ENCODE measurements around the gene TBCB.
"Not testable (repeated sequence)": the region's sequence is repeated elsewhere in the genome, so short reads cannot be mapped to it uniquely, and the experiment has no call there.

TBCB gene

DNA sequence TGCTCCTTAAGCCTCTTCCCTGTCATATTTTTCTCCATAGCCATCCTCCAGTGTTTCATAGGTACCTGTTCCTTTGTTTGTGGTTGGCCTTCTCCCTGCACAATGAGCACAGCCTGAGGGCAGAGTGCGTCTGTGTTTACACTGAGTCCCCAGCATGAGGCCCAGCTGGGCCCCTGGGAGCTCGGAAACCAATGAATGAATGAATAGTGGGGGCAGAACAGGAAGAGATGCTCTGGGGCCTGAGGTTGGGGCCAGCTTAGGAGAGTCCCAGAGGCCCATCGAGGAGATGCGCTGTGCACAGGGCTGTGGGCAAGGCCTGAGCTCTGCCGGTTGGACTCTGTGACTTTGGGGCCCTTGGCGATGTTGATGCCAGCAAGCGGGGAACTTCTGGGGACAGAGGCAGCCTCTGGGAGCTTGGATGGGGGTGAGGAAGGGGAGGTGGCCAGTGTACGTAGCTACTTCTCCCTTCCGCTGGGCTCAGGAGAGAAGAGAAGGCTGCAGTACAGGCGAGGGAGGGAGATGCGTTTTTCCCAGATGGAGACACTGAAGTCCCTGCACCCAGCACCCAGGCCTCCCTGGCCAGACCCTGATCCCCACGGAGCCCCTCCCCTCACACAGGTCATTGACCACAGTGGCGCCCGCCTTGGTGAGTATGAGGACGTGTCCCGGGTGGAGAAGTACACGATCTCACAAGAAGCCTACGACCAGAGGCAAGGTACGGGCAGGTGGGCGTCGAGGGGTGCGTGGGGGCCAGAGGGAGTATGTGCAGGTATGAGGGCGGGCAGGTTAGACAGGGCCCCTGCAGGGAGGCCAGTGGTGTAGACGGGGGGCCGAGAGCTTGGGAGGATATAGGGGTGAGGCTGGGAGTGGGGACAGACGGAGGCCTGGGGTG, 5.1 kb downstream of the TBCB start:
- H3K4me1 ChIP-seq (ENCODE audit: control insufficient read depth, insufficient read depth, low read length): peaks cover 9% of the 10 kb centered on the region
- H3K9me3 ChIP-seq (replicated peaks; ENCODE audit: low read length): no peaks in the 10 kb centered on the region
- no peaks in the 10 kb centered on the region for H3K27me3 ChIP-seq (ENCODE audit: control insufficient read depth, insufficient read depth, low read length)
- no peak overlapping the region for H3K4me2 ChIP-seq (ENCODE audit: low read length)
- H3K4me3 ChIP-seq (ENCODE audit: low read length): no peak overlapping the region
- peaks cover 48% of the 10 kb centered on the region for H3K36me3 ChIP-seq (ENCODE audit: insufficient read depth, low read length)
- no peak overlapping the region for H3K9ac ChIP-seq (ENCODE audit: low read depth, low read length)

GRCh38 chr19:36120984-36121358, 5.7 kb downstream of the TBCB start:
- no peak overlapping the region for H3K9ac ChIP-seq (ENCODE audit: low read depth, low read length)
- H3K9me3 ChIP-seq (replicated peaks; ENCODE audit: low read length): no peaks in the 10 kb centered on the region

GRCh38 chr19:36121486-36122124, 6.3 kb downstream of the TBCB start:
- Histone ChIP-seq H3K4me3 (ENCODE audit: low read length) (no peak overlapping the region), H3K36me3 (ENCODE audit: insufficient read depth, low read length) (peaks cover 52% of the 10 kb centered on the region), H3K27me3 (ENCODE audit: control insufficient read depth, insufficient read depth, low read length) (no peaks in the 10 kb centered on the region), H3K9ac (ENCODE audit: low read depth, low read length) (no peak overlapping the region), H3K9me3 (replicated peaks; ENCODE audit: low read length) (no peaks in the 10 kb centered on the region), H3K4me1 (ENCODE audit: control insufficient read depth, insufficient read depth, low read length) (peaks cover 2% of the 10 kb centered on the region), H3K4me2 (ENCODE audit: low read length) (no peak overlapping the region)

More at GRCh38 chr19:36120984-36121358, 5.7 kb downstream of the TBCB start:
- H3K27me3 ChIP-seq (ENCODE audit: control insufficient read depth, insufficient read depth, low read length): no peaks in the 10 kb centered on the region
- H3K4me2 ChIP-seq (ENCODE audit: low read length): no peak overlapping the region
- peaks cover 54% of the 10 kb centered on the region for H3K36me3 ChIP-seq (ENCODE audit: insufficient read depth, low read length)
- no peak overlapping the region for H3K4me3 ChIP-seq (ENCODE audit: low read length)
- peaks cover 8% of the 10 kb centered on the region for H3K4me1 ChIP-seq (ENCODE audit: control insufficient read depth, insufficient read depth, low read length)

DNA sequence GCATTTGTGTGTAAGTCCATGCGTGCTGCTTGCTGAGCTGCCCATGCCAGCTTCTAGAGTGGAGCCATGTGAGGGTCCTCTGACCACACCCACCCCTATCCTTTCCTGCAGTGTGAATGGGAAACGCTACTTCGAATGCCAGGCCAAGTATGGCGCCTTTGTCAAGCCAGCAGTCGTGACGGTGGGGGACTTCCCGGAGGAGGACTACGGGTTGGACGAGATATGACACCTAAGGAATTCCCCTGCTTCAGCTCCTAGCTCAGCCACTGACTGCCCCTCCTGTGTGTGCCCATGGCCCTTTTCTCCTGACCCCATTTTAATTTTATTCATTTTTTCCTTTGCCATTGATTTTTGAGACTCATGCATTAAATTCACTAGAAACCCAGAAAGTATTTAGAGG, 10.3 kb downstream of the TBCB start:
- no peak overlapping the region for H3K4me2 ChIP-seq (ENCODE audit: low read length)
- no peak overlapping the region for H3K9ac ChIP-seq (ENCODE audit: low read depth, low read length)
- peaks cover 12% of the 10 kb centered on the region for H3K4me1 ChIP-seq (ENCODE audit: control insufficient read depth, insufficient read depth, low read length)
- peaks cover 30% of the 10 kb centered on the region for H3K36me3 ChIP-seq (ENCODE audit: insufficient read depth, low read length)
- no peaks in the 10 kb centered on the region for H3K27me3 ChIP-seq (ENCODE audit: control insufficient read depth, insufficient read depth, low read length)
- H3K9me3 ChIP-seq (replicated peaks; ENCODE audit: low read length): no peaks in the 10 kb centered on the region
- H3K4me3 ChIP-seq (ENCODE audit: low read length): no peak overlapping the region

- peaks cover 17% of the 10 kb centered on the region for H3K36me3 ChIP-seq (ENCODE audit: insufficient read depth, low read length)
- peak overlapping the region; percentile 68 for H3K4me3 ChIP-seq (ENCODE audit: low read length)
- H3K27me3 ChIP-seq (ENCODE audit: control insufficient read depth, insufficient read depth, low read length): no peaks in the 10 kb centered on the region
- H3K9me3 ChIP-seq (replicated peaks; ENCODE audit: low read length): no peaks in the 10 kb centered on the region
- H3K9ac ChIP-seq (ENCODE audit: low read depth, low read length): peak overlapping the region; percentile 83
- peak overlapping the region; percentile 91 for H3K4me2 ChIP-seq (ENCODE audit: low read length)
- peaks cover 15% of the 10 kb centered on the region for H3K4me1 ChIP-seq (ENCODE audit: control insufficient read depth, insufficient read depth, low read length)
These were observed 13.1 kb downstream of the TBCB start for GRCh38 chr19:36128392-36128736.

DNA sequence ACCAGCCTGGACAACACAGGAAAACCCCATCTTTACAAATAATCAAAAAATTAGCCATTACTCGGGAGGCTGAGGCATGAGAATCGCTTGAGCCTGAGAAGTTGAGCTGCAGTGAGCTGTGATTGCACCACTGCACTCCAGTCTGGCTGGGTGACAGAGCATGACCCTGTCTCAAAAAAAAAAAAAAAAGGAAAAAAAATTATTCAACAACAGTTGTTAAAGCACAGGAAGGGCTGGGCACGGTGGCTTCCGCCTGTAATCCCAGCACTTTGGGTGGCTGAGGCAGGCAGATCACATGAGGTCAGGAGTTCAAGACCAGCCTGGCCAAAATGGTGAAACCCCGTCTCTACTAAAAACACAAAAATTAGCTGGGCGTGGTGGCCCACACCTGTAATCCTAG, 16.0 kb downstream of the TBCB start:
- not testable (repeated sequence) for H3K4me3 ChIP-seq (ENCODE audit: low read length); H3K36me3 ChIP-seq (ENCODE audit: insufficient read depth, low read length); H3K9me3 ChIP-seq (replicated peaks; ENCODE audit: low read length); H3K27me3 ChIP-seq (ENCODE audit: control insufficient read depth, insufficient read depth, low read length); H3K4me2 ChIP-seq (ENCODE audit: low read length); H3K9ac ChIP-seq (ENCODE audit: low read depth, low read length)
- H3K4me1 ChIP-seq (ENCODE audit: control insufficient read depth, insufficient read depth, low read length): peaks cover 20% of the 10 kb centered on the region

GRCh38 chr19:36134867-36135266, 19.6 kb downstream of the TBCB start:
- H3K9ac ChIP-seq (ENCODE audit: low read depth, low read length); H3K4me2 ChIP-seq (ENCODE audit: low read length); H3K4me3 ChIP-seq (ENCODE audit: low read length); H3K27me3 ChIP-seq (ENCODE audit: control insufficient read depth, insufficient read depth, low read length); H3K9me3 ChIP-seq (replicated peaks; ENCODE audit: low read length); H3K36me3 ChIP-seq (ENCODE audit: insufficient read depth, low read length): not testable (repeated sequence)
- H3K4me1 ChIP-seq (ENCODE audit: control insufficient read depth, insufficient read depth, low read length): peaks cover 28% of the 10 kb centered on the region

GRCh38 chr19:36136964-36137686, 21.9 kb downstream of the TBCB start:
- Histone ChIP-seq H3K27me3 (ENCODE audit: control insufficient read depth, insufficient read depth, low read length) (no peaks in the 10 kb centered on the region), H3K9me3 (replicated peaks; ENCODE audit: low read length) (no peaks in the 10 kb centered on the region), H3K4me1 (ENCODE audit: control insufficient read depth, insufficient read depth, low read length) (peaks cover 37% of the 10 kb centered on the region), H3K4me3 (ENCODE audit: low read length) (peak overlapping the region; percentile 48), H3K36me3 (ENCODE audit: insufficient read depth, low read length) (peaks cover 12% of the 10 kb centered on the region), H3K9ac (ENCODE audit: low read depth, low read length) (peak overlapping the region; percentile 66), H3K4me2 (ENCODE audit: low read length) (peak overlapping the region; percentile 80)

- H3K36me3 ChIP-seq (ENCODE audit: insufficient read depth, low read length): peaks cover 25% of the 10 kb centered on the region
- no peaks in the 10 kb centered on the region for H3K27me3 ChIP-seq (ENCODE audit: control insufficient read depth, insufficient read depth, low read length)
- peaks cover 33% of the 10 kb centered on the region for H3K4me1 ChIP-seq (ENCODE audit: control insufficient read depth, insufficient read depth, low read length)
- peak overlapping the region; percentile 100 for H3K4me3 ChIP-seq (ENCODE audit: low read length)
- H3K9me3 ChIP-seq (replicated peaks; ENCODE audit: low read length): no peaks in the 10 kb centered on the region
- H3K9ac ChIP-seq (ENCODE audit: low read depth, low read length): peak overlapping the region; percentile 100
- H3K4me2 ChIP-seq (ENCODE audit: low read length): peak overlapping the region; percentile 100
These were observed 23.8 kb downstream of the TBCB start for GRCh38 chr19:36139120-36139472.

DNA sequence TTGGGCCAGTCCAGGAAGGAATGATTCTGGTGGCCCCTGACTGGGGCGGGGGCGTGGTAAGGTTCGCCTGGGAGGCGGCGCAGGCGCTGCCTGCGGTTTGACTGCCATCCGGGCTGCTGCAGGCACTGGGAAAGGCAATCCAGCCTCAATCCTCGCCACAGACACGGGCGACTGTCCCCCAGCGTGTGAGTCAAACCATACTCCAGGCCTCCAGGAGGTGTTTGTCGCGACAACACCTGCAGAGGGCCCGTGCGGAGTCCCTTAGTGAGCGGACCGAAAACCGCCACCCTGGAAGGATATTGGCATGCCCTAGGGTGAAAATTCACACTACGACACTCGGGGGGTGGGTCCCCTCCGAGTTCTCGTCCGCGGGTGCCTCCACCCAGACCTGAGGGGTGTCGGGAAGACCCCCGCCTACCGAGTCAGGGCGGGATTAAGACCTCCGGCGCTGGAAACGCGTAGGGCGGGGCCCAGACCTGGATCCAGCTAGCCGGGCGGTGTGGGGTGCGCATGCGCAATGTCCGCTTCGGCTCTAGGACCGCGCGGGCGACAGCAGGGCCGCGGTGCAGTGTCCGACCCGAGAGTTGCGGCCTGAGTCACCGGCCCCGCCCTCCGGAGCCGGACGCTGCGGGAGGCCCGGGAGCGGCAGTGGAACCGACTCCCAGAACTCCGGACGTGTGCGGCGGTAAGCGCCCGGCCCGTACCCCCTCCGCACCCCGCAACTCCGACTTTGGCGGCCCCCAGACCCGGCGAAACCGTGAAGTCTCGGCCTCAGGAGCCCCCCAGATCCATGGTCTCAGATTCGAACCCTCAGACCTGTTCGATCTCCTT, 24.4 kb downstream of the TBCB start, which contains the start of gene CAPNS1:
Gene CAPNS1, plus strand, starts transcription at position 594 of the 831 bp plus-strand sequence. CDS start 946 bp downstream, outside the sequence.
- H3K4me2 ChIP-seq (ENCODE audit: low read length): peak within 1 kb of the TSS; percentile 100
- peaks cover 33% of the 10 kb centered on the region for H3K4me1 ChIP-seq (ENCODE audit: control insufficient read depth, insufficient read depth, low read length)
- H3K9me3 ChIP-seq (replicated peaks; ENCODE audit: low read length): no peaks in the 10 kb centered on the region
- H3K36me3 ChIP-seq (ENCODE audit: insufficient read depth, low read length): peaks cover 31% of the 10 kb centered on the region
- H3K4me3 ChIP-seq (ENCODE audit: low read length): peak within 1 kb of the TSS; percentile 100
- no peaks in the 10 kb centered on the region for H3K27me3 ChIP-seq (ENCODE audit: control insufficient read depth, insufficient read depth, low read length)
- peak within 1 kb of the TSS; percentile 100 for H3K9ac ChIP-seq (ENCODE audit: low read depth, low read length)
